ENCODE results near the gene DDX50.
"Not testable (repeated sequence)": the region's sequence is repeated elsewhere in the genome, so short reads cannot be mapped to it uniquely, and the experiment has no call there.

The DDX50 gene, protein sequence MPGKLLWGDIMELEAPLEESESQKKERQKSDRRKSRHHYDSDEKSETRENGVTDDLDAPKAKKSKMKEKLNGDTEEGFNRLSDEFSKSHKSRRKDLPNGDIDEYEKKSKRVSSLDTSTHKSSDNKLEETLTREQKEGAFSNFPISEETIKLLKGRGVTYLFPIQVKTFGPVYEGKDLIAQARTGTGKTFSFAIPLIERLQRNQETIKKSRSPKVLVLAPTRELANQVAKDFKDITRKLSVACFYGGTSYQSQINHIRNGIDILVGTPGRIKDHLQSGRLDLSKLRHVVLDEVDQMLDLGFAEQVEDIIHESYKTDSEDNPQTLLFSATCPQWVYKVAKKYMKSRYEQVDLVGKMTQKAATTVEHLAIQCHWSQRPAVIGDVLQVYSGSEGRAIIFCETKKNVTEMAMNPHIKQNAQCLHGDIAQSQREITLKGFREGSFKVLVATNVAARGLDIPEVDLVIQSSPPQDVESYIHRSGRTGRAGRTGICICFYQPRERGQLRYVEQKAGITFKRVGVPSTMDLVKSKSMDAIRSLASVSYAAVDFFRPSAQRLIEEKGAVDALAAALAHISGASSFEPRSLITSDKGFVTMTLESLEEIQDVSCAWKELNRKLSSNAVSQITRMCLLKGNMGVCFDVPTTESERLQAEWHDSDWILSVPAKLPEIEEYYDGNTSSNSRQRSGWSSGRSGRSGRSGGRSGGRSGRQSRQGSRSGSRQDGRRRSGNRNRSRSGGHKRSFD

DNA sequence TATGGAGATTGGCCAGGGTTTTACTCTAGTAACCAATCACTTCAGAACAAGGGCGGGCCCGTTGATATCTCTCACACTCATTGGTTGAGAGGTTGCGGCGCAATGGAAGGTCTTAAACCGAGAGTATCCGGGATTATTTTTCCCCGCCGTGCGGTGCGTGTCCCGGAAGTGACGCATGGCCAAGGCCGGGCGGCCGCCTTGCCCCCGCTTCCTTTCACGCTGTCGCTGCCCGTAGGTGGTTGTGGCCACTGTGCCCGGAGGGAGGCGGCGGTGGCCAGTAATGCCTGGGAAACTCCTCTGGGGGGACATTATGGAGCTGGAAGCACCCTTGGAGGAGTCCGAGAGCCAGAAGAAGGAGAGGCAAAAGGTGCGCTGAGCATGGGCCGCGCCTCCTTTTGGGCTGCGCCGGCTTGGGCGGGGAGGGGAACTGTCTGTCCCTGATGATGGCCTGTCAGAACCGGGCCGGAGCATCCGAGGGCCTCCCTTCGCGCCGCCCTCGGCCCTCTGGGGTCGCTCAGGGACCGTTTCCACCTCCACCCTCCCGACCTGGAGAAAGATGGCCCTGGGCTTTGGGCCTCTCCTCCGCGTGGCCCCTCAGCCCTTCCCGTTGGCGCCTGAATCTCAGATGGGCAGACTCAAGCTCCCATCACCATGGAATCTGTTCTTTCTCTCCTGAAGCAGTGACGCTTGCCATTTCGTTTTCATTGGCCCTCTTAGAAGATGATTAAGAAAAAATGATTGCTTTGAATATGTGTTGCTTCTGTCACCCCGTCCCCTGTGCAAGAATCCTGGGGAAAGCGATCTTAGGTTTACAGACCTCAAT, at the start of gene DDX50:
Gene DDX50 (plus strand): TSS at position 211 of the 823 bp plus-strand sequence. CDS start 70 bp downstream, at position 281.
- DNase-seq, result peak; percentile 97

DNA sequence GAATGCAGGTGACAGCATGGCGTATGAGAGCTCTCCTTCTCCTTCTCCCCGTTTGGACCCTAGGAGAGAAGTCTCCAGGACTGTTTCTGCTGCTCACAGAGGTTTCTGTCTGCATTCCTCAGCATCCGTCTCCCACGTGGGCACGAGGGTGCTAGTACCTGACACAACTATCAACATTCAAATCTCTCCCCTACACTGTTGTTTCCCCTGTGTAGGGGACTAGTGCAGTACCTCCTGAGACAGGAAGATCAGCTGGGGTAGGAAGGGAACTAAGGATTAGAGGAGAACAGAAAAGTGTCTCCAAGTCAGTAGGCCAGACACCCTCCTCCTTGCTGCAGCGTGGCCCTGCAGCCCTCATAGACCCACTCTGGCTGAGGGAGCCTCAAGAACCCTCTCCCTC, 44.8 kb upstream of the DDX50 start:
- DNase-seq, result no peak

DNA sequence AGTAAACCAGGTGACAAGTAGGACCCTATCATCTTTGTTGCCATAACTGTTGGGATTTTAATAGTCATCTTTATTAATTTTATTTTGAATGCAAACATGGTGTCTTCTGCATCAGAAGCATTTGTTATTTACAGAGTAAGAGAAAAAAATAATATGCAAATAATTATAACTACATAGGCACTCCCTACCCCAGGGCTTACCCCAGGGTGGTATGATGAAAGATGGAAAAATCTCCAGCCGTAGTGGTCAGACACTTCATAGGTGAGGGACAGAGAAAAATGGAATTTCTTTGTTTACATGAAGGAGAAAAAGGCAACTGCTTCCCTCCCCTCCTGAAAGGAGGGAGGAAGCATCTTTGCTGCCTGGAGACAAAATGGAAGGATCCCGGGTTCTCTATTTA, 44.1 kb upstream of the DDX50 start:
- no peak for DNase-seq

DNA sequence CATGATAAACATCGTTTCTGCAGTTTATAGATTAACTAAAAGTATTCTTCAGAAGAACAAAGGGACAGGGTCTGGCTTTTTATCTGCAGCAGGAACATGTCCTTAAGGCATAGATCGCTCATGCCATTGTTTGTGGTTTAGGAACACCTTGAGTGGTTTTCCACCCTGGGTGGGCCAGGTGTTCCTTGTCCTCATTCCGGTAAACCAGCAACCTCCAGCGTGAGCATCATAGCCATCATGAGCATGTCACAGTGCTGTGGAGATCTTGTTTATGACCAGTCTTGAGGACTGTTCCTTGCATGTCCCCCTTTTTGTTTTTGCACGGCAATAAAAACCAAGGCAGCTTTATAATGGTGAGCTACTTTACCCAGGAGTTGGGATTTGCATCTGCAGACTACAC, 39.9 kb upstream of the DDX50 start:
- DNase-seq, result no peak

DNA sequence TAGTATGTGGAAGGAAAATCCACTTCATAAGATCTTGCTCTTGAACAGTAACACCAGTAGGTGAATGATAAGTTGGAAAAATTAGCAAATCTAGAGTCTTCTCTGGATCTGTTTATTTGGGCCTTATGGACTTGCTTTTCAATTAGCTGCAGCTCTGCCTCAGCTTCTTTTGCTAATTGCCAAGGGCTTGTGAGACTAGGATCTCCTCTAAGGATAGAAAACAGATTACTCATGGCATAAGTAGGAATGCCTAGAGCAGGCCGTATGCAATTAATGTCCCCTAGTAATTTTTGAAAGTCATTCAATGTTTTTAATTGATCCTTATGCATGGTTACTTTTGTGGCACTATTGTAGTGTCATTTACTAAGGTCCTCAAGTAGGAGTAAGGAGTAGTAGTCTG, 36.5 kb upstream of the DDX50 start:
- DNase-seq, result no peak

DNA sequence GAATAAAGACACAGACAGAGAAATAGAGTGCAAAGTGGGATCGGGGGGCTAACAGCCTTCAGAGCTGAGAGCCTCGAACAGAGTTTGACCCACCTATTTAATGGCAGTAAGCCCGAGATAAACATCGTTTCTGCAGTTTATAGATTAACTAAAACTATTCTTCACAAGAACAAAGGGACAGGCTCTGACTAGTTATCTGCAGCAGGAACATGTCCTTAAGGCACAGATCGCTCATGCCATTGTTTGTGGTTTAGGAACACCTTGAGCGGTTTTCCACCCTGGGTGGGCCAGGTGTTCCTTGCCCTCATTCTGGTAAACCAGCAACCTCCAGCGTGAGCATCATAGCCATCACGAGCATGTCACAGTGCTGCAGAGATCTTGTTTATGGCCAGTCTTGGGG, 32.9 kb upstream of the DDX50 start:
- DNase-seq, result not testable (repeated sequence)

DNA sequence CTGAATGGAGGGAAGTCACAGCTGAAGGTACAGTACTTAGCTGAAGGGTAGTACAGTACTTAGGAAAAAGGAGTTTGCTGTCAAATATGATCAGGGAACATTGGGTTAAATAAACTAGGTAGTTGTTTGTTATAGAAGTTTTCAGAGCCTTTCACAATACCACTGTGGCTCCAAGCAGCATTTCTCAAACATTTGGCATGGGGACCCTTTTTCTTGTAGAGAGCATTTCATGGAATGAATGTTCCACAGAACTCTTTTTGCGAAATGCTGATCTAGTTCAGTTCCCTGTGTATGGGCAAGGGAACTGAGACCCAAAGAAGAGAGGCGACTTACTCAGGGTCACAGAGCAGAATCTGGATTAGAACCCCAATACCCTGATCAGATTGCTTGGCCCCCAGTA, 31.5 kb upstream of the DDX50 start:
- no peak for DNase-seq

DNA sequence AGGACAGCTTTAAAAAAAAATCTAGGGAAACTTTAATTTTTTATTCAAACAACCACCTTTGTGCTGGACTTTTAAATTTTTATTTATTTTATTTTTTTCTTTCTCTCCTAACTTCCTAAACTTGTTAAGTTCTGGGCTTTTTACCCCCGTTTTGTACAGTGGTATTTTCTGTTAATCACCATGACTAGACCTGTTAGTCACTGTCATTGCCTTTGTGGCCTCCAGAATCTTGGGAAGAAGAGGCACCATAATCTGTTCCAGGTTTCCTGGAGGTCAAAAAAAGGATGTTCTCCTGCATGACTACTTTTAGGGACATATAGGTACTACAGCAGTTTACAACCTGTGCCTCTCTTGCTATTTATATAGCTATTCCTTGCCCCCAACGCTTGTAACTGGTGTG, 31.1 kb upstream of the DDX50 start:
- no peak for DNase-seq

DNA sequence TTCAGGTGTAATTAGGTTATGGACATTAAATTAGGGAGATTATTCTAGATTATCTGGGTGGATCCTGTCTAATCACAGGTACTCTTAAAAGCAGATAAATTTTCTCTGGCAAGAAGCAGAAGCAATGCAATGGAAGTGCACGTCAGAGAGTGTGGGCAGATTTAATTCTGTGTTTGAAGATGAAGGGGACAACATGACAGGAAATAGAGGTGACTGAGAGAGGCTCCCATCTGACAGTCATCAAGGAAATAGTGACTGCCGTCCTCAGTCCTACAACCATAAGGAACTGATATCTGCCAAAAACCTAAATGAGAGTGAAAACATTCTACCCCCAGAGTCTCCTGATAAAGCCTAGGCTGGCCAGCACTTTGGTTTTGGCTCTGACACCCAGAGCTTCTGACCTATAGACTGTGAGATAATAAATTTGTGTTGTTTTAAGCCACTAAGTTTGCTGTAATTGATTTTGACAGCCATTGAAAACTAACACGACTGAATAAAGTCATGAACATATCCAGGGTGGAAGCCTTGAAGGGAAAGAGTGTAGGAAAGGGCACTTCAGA, 30.5 kb upstream of the DDX50 start:
- no peak for DNase-seq

DNA sequence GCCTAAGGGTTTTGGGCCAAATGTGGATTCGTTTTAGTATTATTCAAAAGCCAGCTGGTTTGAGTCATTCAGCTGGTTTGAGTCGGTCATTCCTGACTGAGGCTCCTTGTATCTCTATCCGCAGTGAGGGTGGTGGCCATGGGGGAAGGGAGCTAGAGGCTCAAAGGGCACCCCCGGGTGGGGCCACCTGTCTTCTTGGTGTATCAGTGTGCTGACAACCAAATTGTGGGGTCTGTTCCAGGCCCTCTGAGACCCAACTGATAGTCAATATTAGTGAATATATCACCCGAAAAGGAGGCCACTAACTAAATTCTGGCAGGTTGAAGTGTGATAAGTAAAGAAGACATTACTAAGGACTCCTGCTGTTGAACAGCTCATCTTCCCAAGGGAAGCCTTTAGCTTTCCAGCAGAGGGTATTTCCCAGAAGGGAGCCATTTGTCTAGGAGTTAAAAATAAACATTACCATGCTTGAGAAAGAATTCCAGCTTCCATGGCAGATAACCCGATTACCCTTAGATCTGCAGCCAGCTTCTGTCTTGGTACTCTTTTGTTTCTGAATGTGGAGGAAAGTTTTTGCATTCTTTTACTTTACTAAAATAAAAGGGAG, 29.9 kb upstream of the DDX50 start:
- peak; percentile 49 for DNase-seq

DNA sequence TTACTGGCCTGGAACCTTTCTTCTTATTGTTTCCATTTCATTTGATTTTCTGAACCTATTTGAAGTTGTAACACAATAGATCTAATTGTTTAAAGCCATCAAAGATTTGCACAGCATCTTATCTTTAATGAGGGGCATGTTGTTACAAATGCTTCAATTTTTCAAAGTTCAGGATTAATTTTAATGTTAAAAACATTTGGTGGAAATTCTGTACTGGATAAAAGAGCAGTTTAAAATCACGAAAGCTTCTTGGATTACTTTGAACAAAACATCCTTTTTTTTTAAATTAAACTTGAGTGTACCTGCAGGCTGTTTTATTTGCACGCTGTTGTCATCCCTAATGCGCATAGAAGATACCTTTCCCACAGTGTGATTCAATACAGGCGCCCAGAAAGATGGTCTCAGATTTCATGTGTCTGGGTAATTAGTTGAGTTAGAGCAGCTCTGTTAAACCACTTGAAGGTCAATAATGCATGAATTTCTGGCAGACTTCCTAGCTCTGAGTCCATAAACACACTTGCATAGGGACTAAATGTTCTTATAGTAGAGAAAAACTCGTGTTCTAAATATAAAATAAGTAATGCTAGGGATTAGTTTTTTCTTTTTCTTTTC, 29.3 kb upstream of the DDX50 start:
- DNase-seq, result peak; percentile 95

DNA sequence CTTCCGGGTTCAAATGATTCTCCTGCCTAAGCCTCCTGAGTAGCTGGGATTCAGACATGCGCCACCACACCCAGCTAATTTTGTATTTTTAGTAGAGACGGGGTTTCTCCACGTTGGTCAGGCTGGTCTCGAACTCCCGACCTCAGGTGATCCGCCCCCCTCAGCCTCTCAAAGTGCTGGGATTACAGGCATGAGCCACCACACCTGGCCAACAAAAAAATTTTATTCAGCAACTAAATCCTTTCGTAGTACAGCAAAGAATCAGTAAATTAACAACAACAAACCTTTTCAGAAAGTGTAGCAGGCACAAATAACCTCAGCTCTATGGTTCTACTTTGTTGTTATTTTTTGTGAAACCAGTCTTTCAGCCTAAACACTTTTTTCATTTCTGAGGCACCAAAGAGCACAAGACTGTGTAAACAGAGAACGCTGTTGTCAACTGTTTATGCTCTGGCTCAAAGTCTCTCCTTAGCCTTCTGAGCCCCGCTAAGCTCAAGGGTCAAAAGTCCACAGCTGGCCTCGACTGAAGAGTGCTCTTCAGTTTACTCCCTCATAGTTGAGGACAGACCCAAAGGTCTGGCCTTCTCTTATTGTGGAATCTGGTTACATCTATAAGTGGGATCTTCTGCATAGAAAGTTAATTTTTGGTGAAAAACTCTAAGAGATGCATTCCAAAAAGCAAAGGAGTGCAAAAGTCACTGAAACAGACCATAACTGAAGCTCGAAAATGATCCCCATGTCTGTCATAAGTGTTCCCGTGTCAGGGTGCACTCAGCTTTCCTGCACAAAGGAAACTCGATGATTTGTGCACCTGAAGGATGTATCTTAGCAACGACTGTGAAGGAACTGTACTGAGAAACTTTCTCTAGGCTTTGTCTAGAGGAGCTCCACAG, 24.6 kb upstream of the DDX50 start:
- peak; percentile 4 for DNase-seq

DNA sequence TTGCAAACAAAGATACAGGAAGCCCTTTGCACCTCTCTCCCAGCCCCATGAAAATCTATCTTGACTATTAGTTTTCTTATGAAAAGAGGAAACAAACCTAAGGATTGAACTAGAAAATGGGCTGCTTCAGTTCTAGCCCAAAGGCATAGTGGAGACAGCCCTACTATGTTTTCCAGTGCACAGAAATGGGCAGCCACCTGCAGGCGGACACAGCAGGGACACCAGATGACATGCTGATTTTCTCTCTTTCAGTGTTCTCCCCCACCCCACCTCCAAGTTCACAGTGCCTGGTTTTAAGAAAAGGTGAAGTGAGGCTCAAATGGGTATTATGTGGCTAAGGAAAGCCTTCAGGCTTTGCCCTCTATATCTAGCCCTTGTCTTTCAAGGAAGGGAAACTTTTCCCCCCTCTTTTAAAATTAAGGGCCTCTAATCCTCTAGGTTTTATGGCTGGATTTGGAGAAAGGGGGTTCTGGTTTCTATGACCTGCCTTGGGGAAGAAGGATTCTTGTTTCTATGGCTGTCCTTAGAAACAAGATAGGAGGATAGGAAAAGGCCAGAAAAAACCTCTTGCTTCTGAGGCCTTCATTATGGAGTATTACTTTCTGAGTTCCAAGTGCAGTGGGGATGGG, 23.5 kb upstream of the DDX50 start:
- no peak for DNase-seq

DNA sequence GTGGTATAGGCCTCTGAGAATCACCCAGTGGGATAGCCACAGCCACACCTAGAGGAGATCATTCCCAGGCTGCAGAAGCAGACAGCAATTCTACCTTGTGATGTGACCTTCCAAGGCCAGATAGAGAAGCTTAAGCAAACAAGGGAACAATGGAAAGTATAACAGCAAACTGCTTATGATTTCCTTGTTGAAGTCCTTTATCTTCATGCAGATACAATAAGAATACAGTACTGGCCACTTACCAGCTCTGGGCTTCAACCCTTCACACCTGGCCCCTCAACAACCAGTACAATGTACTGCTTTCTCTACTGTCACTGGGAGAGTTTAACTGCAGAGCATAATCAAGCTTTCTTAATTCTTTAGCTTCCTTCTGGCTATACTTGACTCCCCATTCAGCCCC, 22.6 kb upstream of the DDX50 start:
- DNase-seq, result no peak

DNA sequence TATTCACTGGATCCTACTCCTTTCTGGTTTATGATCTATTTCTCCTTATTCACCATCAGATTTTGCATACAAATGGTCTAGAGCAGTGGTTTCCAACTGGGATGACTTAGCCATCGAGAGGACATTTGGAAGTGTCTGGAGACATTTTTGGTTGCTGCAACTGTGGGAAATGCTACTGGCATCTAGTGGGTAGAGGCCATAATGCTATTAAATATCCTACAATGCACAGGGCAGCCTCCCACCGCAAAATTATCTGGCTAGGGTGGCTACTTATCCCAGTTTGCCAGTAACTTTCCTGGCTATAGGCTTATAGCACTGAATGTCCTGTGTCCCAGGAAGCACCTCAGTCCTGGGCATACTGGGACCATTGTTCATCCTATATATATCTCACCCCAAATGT, 21.5 kb upstream of the DDX50 start:
- DNase-seq, result no peak

DNA sequence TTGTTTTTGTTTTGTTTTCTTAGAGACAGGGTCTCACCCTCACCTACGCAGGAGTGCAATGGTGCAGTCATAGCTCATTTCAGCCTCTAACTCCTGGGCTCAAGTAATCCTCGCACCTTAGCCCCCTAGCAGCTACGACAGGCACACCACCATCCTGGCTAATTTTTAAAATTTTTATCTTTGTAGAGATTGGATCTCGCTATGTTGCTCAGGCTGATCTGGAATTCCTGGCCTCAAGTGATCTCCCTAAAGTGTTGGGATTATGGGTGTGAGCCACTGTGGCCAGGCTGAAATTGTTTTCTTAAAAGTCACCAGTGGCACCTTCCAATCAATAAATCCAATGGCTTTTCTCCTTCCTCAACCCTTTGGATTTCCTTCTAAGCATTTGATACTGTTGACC, 20.9 kb upstream of the DDX50 start:
- no peak for DNase-seq

DNA sequence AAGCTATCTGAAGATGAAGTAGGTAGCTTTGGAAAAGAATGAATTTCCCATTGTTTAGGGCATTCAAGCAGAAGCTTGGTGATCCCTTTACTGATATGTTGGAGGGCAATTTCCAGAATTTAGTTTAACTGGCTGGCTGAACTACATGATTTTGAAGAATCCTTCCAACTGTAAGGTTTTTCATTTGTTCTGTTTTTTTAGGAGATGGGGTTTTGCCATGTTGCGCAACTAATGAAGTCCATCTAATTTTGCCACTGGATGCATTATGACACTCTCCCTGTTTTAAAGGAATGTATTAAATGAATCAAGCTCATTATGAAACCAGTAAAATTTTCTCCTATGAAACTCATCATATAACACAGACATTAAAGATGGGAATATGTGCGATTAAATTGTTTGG, 6.1 kb upstream of the DDX50 start:
- DNase-seq, result no peak

DNA sequence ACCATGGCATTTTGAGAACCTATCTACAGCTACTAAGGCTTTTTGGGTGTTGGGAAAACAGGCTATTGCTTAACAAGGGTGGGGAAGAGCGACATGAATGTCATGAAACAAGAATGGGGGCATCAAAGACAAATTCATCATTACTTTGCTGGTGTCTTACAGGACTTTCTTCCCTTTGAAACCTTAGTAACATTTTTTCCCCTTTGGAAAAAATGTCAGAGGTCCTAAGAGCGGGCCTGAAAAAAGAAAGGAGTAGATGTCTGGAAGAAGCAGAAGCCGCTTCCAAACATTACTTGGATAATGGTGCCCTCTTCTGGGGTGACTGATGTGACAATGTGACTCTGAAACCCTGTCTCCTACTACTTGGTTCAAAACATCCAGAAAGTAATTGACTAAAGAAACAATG, 3.8 kb upstream of the DDX50 start:
- DNase-seq, result peak; percentile 24

DNA sequence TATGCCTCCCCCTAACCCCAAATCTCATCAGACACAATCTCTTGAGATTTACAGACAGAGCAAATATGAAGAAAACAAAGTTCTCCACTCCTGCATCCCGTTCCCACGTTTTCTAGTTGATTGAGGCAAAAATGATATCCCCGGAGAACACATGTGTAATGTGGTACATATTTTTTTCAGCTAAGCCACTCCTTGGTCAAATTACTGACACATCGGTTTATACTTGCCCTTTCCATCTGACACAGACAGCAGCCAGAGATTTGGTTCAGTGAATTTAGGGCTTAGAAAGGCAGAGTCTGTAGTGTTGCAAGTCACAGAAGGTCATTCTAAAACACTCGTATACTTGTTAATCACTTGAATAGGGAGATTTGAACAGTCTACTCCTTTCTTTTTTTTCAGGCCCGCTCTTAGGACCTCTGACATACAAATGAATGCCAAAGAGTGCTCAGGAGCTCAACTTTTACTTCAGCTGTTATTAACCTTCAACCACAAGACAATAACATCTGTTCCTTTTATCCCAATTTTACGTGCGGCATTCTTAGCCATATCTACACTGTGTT, 1.8 kb upstream of the DDX50 start:
- no peak for DNase-seq

DNA sequence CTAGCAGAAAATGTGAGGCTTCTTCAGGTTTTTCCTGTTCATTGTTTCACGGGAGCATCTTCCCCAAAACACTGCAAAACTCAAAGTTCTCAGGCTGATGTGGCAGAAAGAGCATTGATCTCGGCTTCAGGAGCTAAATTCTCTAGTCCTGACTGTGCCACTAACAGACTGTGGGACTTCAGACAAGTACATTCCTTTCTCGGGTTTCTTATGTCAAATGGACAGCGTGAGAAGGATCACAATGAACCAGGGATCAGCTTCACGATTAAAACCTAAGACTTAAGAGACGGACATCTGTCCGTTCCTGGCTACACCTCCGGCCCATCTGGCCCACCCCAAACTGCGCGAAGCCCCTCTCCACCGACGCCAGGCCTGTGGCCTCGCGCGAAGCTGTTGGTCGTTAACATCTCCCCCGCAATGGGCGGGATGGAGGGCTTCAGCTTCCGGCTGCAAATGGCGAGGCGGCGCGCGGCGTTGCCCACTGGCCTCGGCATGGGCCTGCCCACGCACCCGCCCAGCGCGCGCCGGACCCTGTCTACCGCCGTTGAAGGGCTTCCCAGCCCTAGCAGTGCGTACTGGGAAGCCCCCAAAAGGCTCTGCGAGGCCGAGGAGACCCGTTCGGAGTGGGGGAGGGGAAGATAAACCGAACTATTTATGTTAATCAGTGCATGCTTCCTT, 549 bp upstream of the DDX50 start:
- DNase-seq, result no peak
